B cell (primary cell): ENCODE measurements around the gene HAUS3. TPM values are rescaled to one million over a fixed set of nuclear protein-coding genes. Genes with fewer than 3 reads are reported as not detected.

Source experiments
- ATAC-seq: fragments of 200-7000 bp; cut with Tn5 transposase; one replicate; pipeline ENCODE4 v1.10.0; 2021; ENCODE audit warnings: low read depth, mild to moderate bottlenecking, moderate number of reproducible peaks, moderate library complexity
- CTCF ChIA-PET: fragments of 350-600 bp; sonication (Branson Sonifier 250); formaldehyde crosslinking; loops from one replicate; lab custom pipeline; 2021; ENCODE audit warnings: antibody characterized with exemption, inconsistent platforms; lab: Charles Lee
- POLR2A ChIA-PET: fragments of 350-600 bp; sonication (Branson Sonifier 250); formaldehyde crosslinking; loops from one replicate; lab custom pipeline; 2021; ENCODE audit warnings: antibody characterized with exemption; lab: Charles Lee
- DNase-seq: peaks from one replicate; pipeline ENCODE4 v3.0.0; 2013
- H2AFZ ChIP-seq: 2 replicates; pipeline ENCODE4 v1.6.1; 2012; ENCODE audit warnings: mild to moderate bottlenecking, low read depth, low read length; ENCODE audit not compliant: insufficient read depth, poor library complexity, severe bottlenecking
- H3K27ac ChIP-seq, 2 donors: 1 replicate in 1 of 2; 2 replicates in 1 of 2; pipeline ENCODE4 v1.5.1; 2012 to 2013; ENCODE audit warnings: low read length in 2 of 2, mild to moderate bottlenecking in 2 of 2, moderate library complexity in 1 of 2
- H3K27me3 ChIP-seq, 4 experiments: fragments of 200-600 bp in 1 of 4; sonication (generic) in 1 of 4; replicated peaks in 1 of 4; 1 replicate in 2 of 4; 2 replicates in 2 of 4; pipeline versions ENCODE4 v1.6.1 to v1.7.0; 2013 to 2016; ENCODE audit warnings: low read length in 3 of 4, mild to moderate bottlenecking in 2 of 4, mixed read lengths in 1 of 4, moderate library complexity in 1 of 4; ENCODE audit not compliant: insufficient read depth in 4 of 4, control insufficient read depth in 3 of 4; ENCODE audit errors: control extremely low read depth in 1 of 4
- H3K36me3 ChIP-seq, 2 experiments: replicated peaks in 1 of 2; 1 replicate in 1 of 2; 2 replicates in 1 of 2; pipeline versions ENCODE4 v1.6.1 to v1.7.1; 2013; ENCODE audit warnings: low read length in 1 of 2; ENCODE audit not compliant: insufficient read depth in 2 of 2, control insufficient read depth in 1 of 2; ENCODE audit errors: control extremely low read depth in 1 of 2, extremely low read depth in 1 of 2
- H3K4me1 ChIP-seq, 2 donors: fragments of 200-600 bp in 1 of 2; sonication (generic) in 1 of 2; 1 replicate in 1 of 2; 2 replicates in 1 of 2; pipeline versions ENCODE4 v1.5.1 to v1.6.1; 2013 to 2017; ENCODE audit warnings: low read length in 2 of 2; ENCODE audit not compliant: control insufficient read depth in 2 of 2, insufficient read depth in 2 of 2
- H3K4me2 ChIP-seq: replicated peaks from 2 replicates; pipeline ENCODE3; 2012; ENCODE audit warnings: mild to moderate bottlenecking, low read depth, low read length; ENCODE audit not compliant: poor library complexity, severe bottlenecking
- H3K4me3 ChIP-seq, 5 experiments: fragments of 200-600 bp in 1 of 5; sonication (generic) in 1 of 5; 1 replicate in 3 of 5; 2 replicates in 2 of 5; pipeline versions ENCODE4 v1.5.1 to v1.7.0; 2011 to 2016; ENCODE audit warnings: low read length in 4 of 5, mild to moderate bottlenecking in 4 of 5, low read depth in 2 of 5, control low read depth in 1 of 5, moderate library complexity in 1 of 5; ENCODE audit not compliant: insufficient read depth in 1 of 5; ENCODE audit errors: control extremely low read depth in 1 of 5, extremely low read depth in 1 of 5
- H3K79me2 ChIP-seq: fragments of 200-600 bp; sonication (generic); one replicate; pipeline ENCODE4 v1.6.0; 2016; ENCODE audit warnings: low read length; ENCODE audit not compliant: control insufficient read depth, insufficient read depth
- H3K9ac ChIP-seq: fragments of 200-600 bp; sonication (generic); 2 replicates; pipeline ENCODE4 v1.6.1; 2017; ENCODE audit warnings: mild to moderate bottlenecking, low read length, moderate library complexity
- H3K9me3 ChIP-seq, 3 donors: one replicate each; pipeline versions ENCODE4 v1.6.1 to v1.7.1; 2013; ENCODE audit warnings: low read length in 2 of 3; ENCODE audit not compliant: control insufficient read depth in 2 of 3, insufficient read depth in 1 of 3; ENCODE audit errors: control extremely low read depth in 1 of 3
- H4K20me1 ChIP-seq: 2 replicates; pipeline ENCODE4 v1.6.0; 2012; ENCODE audit warnings: mild to moderate bottlenecking, low read length; ENCODE audit not compliant: insufficient read depth, control insufficient read depth, poor library complexity, severe bottlenecking
- H3K27ac Mint-ChIP-seq: one replicate; pipeline ENCODE4 v1.8.0; 2021; ENCODE audit warnings: mixed read lengths
- H3K27me3 Mint-ChIP-seq: one replicate; pipeline ENCODE4 v1.8.0; 2021; ENCODE audit warnings: mixed read lengths
- H3K4me1 Mint-ChIP-seq: one replicate; pipeline ENCODE4 v1.8.0; 2021; ENCODE audit warnings: mixed read lengths
- H3K4me3 Mint-ChIP-seq: one replicate; pipeline ENCODE4 v1.8.0; 2021; ENCODE audit warnings: mixed read lengths
- H3K9me3 Mint-ChIP-seq: one replicate; pipeline ENCODE4 v1.8.0; 2022; ENCODE audit warnings: mixed read lengths; ENCODE audit not compliant: insufficient read depth
- CTCF ChIP-seq: fragments of 200-600 bp; IDR thresholded peaks from one replicate; pipeline ENCODE4 v1.8.0; 2022; ENCODE audit warnings: antibody characterized with exemption, mild to moderate bottlenecking
- EZH2 ChIP-seq: IDR thresholded peaks from 2 replicates; pipeline ENCODE4 v1.6.1; 2012; ENCODE audit warnings: borderline replicate concordance, low read depth, mild to moderate bottlenecking, moderate library complexity, low read length; ENCODE audit not compliant: insufficient read depth, poor library complexity, severe bottlenecking
- WGBS: methylation state at CpG from one replicate; pipeline ENCODE4 v1.1.5; 2013; ENCODE audit warnings: missing lambda C conversion rate; ENCODE audit not compliant: insufficient coverage; 5-methylcytosine and 5-hydroxymethylcytosine counted together
- intact Hi-C: fragments of 100-400 bp; cut with micrococcal nuclease; formaldehyde crosslinking; loops from one replicate; pipeline ENCODE4 v1.10.0; 2022
- polyA plus RNA-seq: library from polyadenylated mRNA; depleted of rRNA; stranded (reverse); fragments of >200 nt; gene quantifications from 2 replicates; pipeline ENCODE4 v1.2.3, GENCODE V29; 2012
- total RNA-seq, 2 donors: library from RNA; stranded (reverse); fragments of 120-200 nt in 1 of 2; gene quantifications; 1 replicate in 1 of 2; 2 replicates in 1 of 2; pipeline versions ENCODE4 v1.2.3 to v1.2.4, GENCODE V29; 2013 to 2022

HAUS3 gene
- total and polyA plus RNA-seq, 2 donors (not counting 1 experiment from before 2014, with no cell fraction given), result 8.2 to 26.5 TPM

GRCh38 chr4:2290974-2291704 lies 49.2 kb upstream of the HAUS3 start:
- H3K79me2 ChIP-seq, result no peaks in the 10 kb centered on the region
- ATAC-seq (peak; percentile 75), DNase-seq (peak; percentile 75)
- POLR2A ChIA-PET, result interaction anchor here (1.0 to 2.3 kb wide), 6 partner anchors 9 to 128 kb away, joined by 3 to 18 read pairs (median 4); partner anchors contain the start of genes CFAP99, HAUS3, MXD4 and POLN
- 8% methylated on average over 23 of the region's 24 CpGs for WGBS
- CTCF ChIA-PET, result interaction anchor here (0.9 to 2.0 kb wide), 3 partner anchors 9 to 64 kb away, joined by 3 to 6 read pairs (median 4); no protein-coding TSS in a partner anchor
- peak overlapping the region; percentile 74 for H2AFZ ChIP-seq
- intact Hi-C loops, result loop anchor here (1.0 to 2.0 kb wide), 2 partner anchors 9 to 48 kb away; partner anchors contain the start of genes HAUS3 and POLN
- H3K9me3 ChIP-seq, result peaks cover 0 to 14% (median 0%) of the 10 kb centered on the region in 3 donors
- H3K36me3 ChIP-seq, result no peaks in the 10 kb centered on the region
- H3K4me1 Mint-ChIP-seq, result peaks cover 22% of the 10 kb centered on the region
- peak overlapping the region in 3 of 5 experiments; percentile 33 to 34 (median 34) for H3K4me3 ChIP-seq
- H3K4me2 ChIP-seq, result peak overlapping the region; percentile 72
- H3K4me1 ChIP-seq, result peaks cover 18 to 20% of the 10 kb centered on the region in 2 donors
- peak overlapping the region in 1 of 2 donors; percentile 49 for H3K27ac ChIP-seq
- H3K27ac Mint-ChIP-seq, result peak overlapping the region; percentile 81
- TF ChIP-seq EZH2, result no peak
- no peak for TF ChIP-seq CTCF
- H3K9ac ChIP-seq, result peak overlapping the region; percentile 17
- H3K27me3 ChIP-seq, result peaks cover 0 to 8% (median 3%) of the 10 kb centered on the region in 4 experiments
- H3K9me3 Mint-ChIP-seq, result no peaks in the 10 kb centered on the region
- no peaks in the 10 kb centered on the region for H4K20me1 ChIP-seq
- H3K4me3 Mint-ChIP-seq, result peak overlapping the region; percentile 77
- H3K27me3 Mint-ChIP-seq, result no peaks in the 10 kb centered on the region
